IMR-90 (cell line): ENCODE results near the gene GNAT3. TPM values are rescaled to one million over a fixed set of nuclear protein-coding genes. Genes with fewer than 3 reads are reported as not detected.

Experiments
- ATAC-seq: fragments of 200-7000 bp; cut with Tn5 transposase; 2 replicates; pipeline ENCODE4 v1.9.1; 2020; ENCODE audit warnings: low read depth, mild to moderate bottlenecking, moderate library complexity
- BruUV-seq: library from RNA; stranded (reverse); fragments of 400-500 nt; replicated peaks from 2 replicates; lab custom pipeline; 2021; lab: Mats Ljungman, UMichigan
- CTCF ChIA-PET: fragments of 300-600 bp; formaldehyde crosslinking; extraction: SDS; loops from one replicate; lab custom pipeline; 2021; ENCODE audit warnings: antibody characterized with exemption; lab: Yijun Ruan, JAX
- POLR2A ChIA-PET: fragments of 300-600 bp; sonication (Branson Sonifier 250); formaldehyde crosslinking; loops from one replicate; lab custom pipeline; 2022; ENCODE audit warnings: antibody characterized with exemption; ENCODE audit not compliant: unreplicated experiment; lab: Charles Lee
- DNase-seq: peaks from one replicate; pipeline ENCODE4 v3.0.0; 2013
- H2AFZ ChIP-seq: replicated peaks from 2 replicates; pipeline ENCODE3; 2013; ENCODE audit warnings: low read length, mild to moderate bottlenecking; ENCODE audit not compliant: poor library complexity
- H2AK5ac ChIP-seq: 2 replicates; pipeline ENCODE4 v1.6.1; 2013; ENCODE audit warnings: low read depth, low read length, inconsistent platforms
- H2AK9ac ChIP-seq: replicated peaks from 2 replicates; pipeline ENCODE3; 2013; ENCODE audit warnings: mild to moderate bottlenecking, low read depth, low read length, moderate library complexity; ENCODE audit not compliant: poor library complexity
- H2BK120ac ChIP-seq: 2 replicates; pipeline ENCODE4 v1.6.1; 2013; ENCODE audit warnings: low read depth, low read length, inconsistent platforms
- H2BK15ac ChIP-seq: 3 replicates; pipeline ENCODE4 v1.6.1; 2013; ENCODE audit warnings: low read depth, low read length, inconsistent platforms
- H2BK20ac ChIP-seq: 2 replicates; pipeline ENCODE4 v1.6.1; 2013; ENCODE audit warnings: low read depth, mild to moderate bottlenecking, inconsistent platforms, low read length, moderate library complexity
- H2BK5ac ChIP-seq: 2 replicates; pipeline ENCODE4 v1.6.1; 2013; ENCODE audit warnings: mild to moderate bottlenecking, low read depth, low read length, inconsistent platforms; ENCODE audit not compliant: poor library complexity, severe bottlenecking
- H3K14ac ChIP-seq: replicated peaks from 2 replicates; pipeline ENCODE4 v1.6.1; 2013; ENCODE audit warnings: low read depth, low read length, inconsistent platforms
- H3K18ac ChIP-seq: 2 replicates; pipeline ENCODE4 v1.6.1; 2013; ENCODE audit warnings: low read depth, low read length, control low read depth
- H3K23ac ChIP-seq: 2 replicates; pipeline ENCODE4 v1.6.1; 2013; ENCODE audit warnings: low read depth, low read length, inconsistent platforms
- H3K27ac ChIP-seq: 2 replicates; pipeline ENCODE4 v1.5.1; 2013; ENCODE audit warnings: mild to moderate bottlenecking, control low read depth, low read length; ENCODE audit not compliant: insufficient read depth
- H3K27me3 ChIP-seq: 2 replicates; pipeline ENCODE4 v1.6.1; 2013; ENCODE audit warnings: low read length; ENCODE audit not compliant: control insufficient read depth, insufficient read depth
- H3K36me3 ChIP-seq: 2 replicates; pipeline ENCODE4 v1.6.1; 2013; ENCODE audit warnings: low read length, mixed read lengths; ENCODE audit not compliant: control insufficient read depth, insufficient read depth
- H3K4ac ChIP-seq: 2 replicates; pipeline ENCODE4 v1.6.1; 2013; ENCODE audit warnings: low read depth, low read length, inconsistent platforms
- H3K4me1 ChIP-seq: 2 replicates; pipeline ENCODE4 v1.6.1; 2013; ENCODE audit warnings: low read length, mixed read lengths; ENCODE audit not compliant: control insufficient read depth, insufficient read depth
- H3K4me2 ChIP-seq: 2 replicates; pipeline ENCODE4 v1.6.1; 2013; ENCODE audit warnings: low read depth, mild to moderate bottlenecking, control low read depth, low read length, moderate library complexity
- H3K4me3 ChIP-seq: 2 replicates; pipeline ENCODE4 v1.5.1; 2013; ENCODE audit warnings: low read depth, mild to moderate bottlenecking, control low read depth, low read length, moderate library complexity; ENCODE audit not compliant: insufficient read depth
- H3K56ac ChIP-seq: 2 replicates; pipeline ENCODE4 v1.6.1; 2013; ENCODE audit warnings: low read length, inconsistent platforms; ENCODE audit not compliant: insufficient read depth; ENCODE audit errors: extremely low read depth
- H3K79me1 ChIP-seq, 2 experiments: 2 replicates each; pipeline ENCODE4 v1.6.1; 2013; ENCODE audit warnings: low read length in 2 of 2, inconsistent platforms in 1 of 2, low read depth in 1 of 2
- H3K9ac ChIP-seq: 2 replicates; pipeline ENCODE4 v1.6.1; 2013; ENCODE audit warnings: low read depth, low read length, control low read depth
- H3K9me1 ChIP-seq: 2 replicates; pipeline ENCODE4 v1.6.1; 2013; ENCODE audit warnings: low read length, inconsistent platforms; ENCODE audit not compliant: insufficient read depth
- H3K9me3 ChIP-seq: 2 replicates; pipeline ENCODE4 v1.6.1; 2013; ENCODE audit warnings: low read length; ENCODE audit not compliant: control insufficient read depth, insufficient read depth
- H4K20me1 ChIP-seq: 2 replicates; pipeline ENCODE4 v1.6.1; 2013; ENCODE audit warnings: low read length, inconsistent platforms; ENCODE audit not compliant: insufficient read depth
- H4K5ac ChIP-seq: 2 replicates; pipeline ENCODE4 v1.6.1; 2013; ENCODE audit warnings: mild to moderate bottlenecking, low read depth, low read length, control low read depth
- H4K8ac ChIP-seq, 2 experiments: 2 replicates each; pipeline ENCODE4 v1.6.1; 2013; ENCODE audit warnings: low read depth in 2 of 2, low read length in 2 of 2, control low read depth in 1 of 2, inconsistent platforms in 1 of 2
- H4K91ac ChIP-seq: 2 replicates; pipeline ENCODE4 v1.6.1; 2013; ENCODE audit warnings: low read depth, low read length, inconsistent platforms; ENCODE audit not compliant: insufficient read depth
- CEBPB ChIP-seq: IDR thresholded peaks from 2 replicates; pipeline ENCODE4 v1.6.1; 2012; ENCODE audit warnings: low read depth, low read length, improper control_type of control experiment
- SMC3 ChIP-seq: fragments of 150-350 bp; IDR thresholded peaks from 2 replicates; pipeline ENCODE4 v1.6.1; 2016; ENCODE audit warnings: low read depth, mild to moderate bottlenecking, antibody characterized with exemption, low read length, moderate library complexity
- WGBS, 2 experiments: methylation state at CpG; one replicate each; pipeline versions ENCODE4 v1.1.5 to v1.1.7; 2013; ENCODE audit warnings: missing lambda C conversion rate in 2 of 2; ENCODE audit not compliant: insufficient read length in 1 of 2; ENCODE audit errors: extremely low coverage in 2 of 2; 5-methylcytosine and 5-hydroxymethylcytosine counted together
- dilution Hi-C: fragments of 300-500 bp; cut with HindIII; formaldehyde crosslinking; loops from one replicate; pipeline ENCODE4 v1.14.3; 2018; ENCODE audit warnings: low sequenced_read_pairs; ENCODE audit not compliant: unreplicated experiment
- in situ Hi-C: fragments of 300-500 bp; cut with MboI; formaldehyde crosslinking; loops from 3 replicates; pipeline ENCODE4 v1.14.3; 2019; ENCODE audit warnings: low sequenced_read_pairs, inconsistent platforms, mixed read lengths
- intact Hi-C: fragments of 100-400 bp; cut with micrococcal nuclease; formaldehyde crosslinking; loops from 2 replicates; pipeline ENCODE4 v1.10.0; 2022
- polyA plus RNA-seq, 3 experiments: library from polyadenylated mRNA; depleted of rRNA; stranded (reverse); fragments of >200 nt; gene quantifications; 2 replicates each; pipeline ENCODE4 v1.2.3, GENCODE V29; 2012; ENCODE audit warnings: low replicate concordance in 1 of 3
- total RNA-seq: library from RNA; depleted of rRNA; stranded (reverse); fragments of >200 nt; gene quantifications from 2 replicates; pipeline ENCODE4 v1.2.3, GENCODE V29; 2012
- TF ChIP-seq, protein P1 (sequence below): fragments of 150-350 bp; IDR thresholded peaks from 2 replicates; pipeline ENCODE4 v1.6.1; 2016; ENCODE audit warnings: low read depth, mild to moderate bottlenecking, low read length, moderate library complexity, borderline replicate concordance

Gene GNAT3
- total and polyA plus RNA-seq, 2 of the 4 experiments (the other 2 are of a cell fraction), result not detected

DNA sequence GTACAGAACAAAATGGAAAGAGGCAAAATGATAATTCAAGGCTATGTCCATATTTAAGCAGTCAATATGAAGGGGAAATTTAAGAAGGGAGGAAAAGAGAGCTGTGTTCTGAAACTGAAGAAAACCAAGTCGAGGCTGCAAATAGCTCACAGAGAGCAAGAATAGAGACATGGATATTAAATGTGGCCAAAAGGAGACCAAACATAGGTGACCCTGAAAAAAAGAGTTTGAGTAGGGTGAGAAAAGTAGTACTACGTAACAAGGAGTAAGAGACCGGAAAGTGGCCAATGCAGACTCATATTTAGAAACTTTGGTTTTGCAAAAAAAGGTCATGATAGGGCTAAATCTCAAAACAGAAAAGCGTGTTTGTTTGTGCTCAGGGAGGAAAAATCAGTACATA lies 84.6 kb downstream of the GNAT3 start:
- 90% methylated on average over 4 of the region's 4 CpGs; no CpG with 5 or more reads in 1 of the 2 experiments for WGBS, 2 experiments
- H4K91ac ChIP-seq, result no peak overlapping the region
- no peak overlapping the region for H4K8ac ChIP-seq
- no peak overlapping the region for H2BK5ac ChIP-seq
- ATAC-seq, result no peak
- H2BK20ac ChIP-seq, result no peak overlapping the region
- no peaks in the 10 kb centered on the region for H4K20me1 ChIP-seq
- H3K4ac ChIP-seq, result no peak overlapping the region
- CTCF ChIA-PET, result interaction anchor here (1.3 to 2.4 kb wide), 2 partner anchors 18 to 232 kb away, joined by 5 to 9 read pairs; no protein-coding TSS in a partner anchor
- no peak overlapping the region for H2BK15ac ChIP-seq
- dilution Hi-C loops, result no loop called here
- no peaks in the 10 kb centered on the region for H3K9me1 ChIP-seq
- H3K9me3 ChIP-seq, result no peaks in the 10 kb centered on the region
- H3K27me3 ChIP-seq, result no peaks in the 10 kb centered on the region
- H2AK5ac ChIP-seq, result no peak overlapping the region
- H3K79me1 ChIP-seq, result no peaks in the 10 kb centered on the region
- H3K9ac ChIP-seq, result no peak overlapping the region
- intact Hi-C loops, result loop anchor here (5.0 kb wide), 1 partner anchor 1045 kb away; no protein-coding TSS in a partner anchor
- no peak overlapping the region for H3K18ac ChIP-seq
- H3K36me3 ChIP-seq, result no peaks in the 10 kb centered on the region
- no peak overlapping the region for H3K56ac ChIP-seq
- no peak overlapping the region for H2BK120ac ChIP-seq
- no peak overlapping the region for H2AK9ac ChIP-seq
- H3K23ac ChIP-seq, result no peak overlapping the region
- POLR2A ChIA-PET, result no interaction called here
- H3K4me2 ChIP-seq, result no peak overlapping the region
- no peak overlapping the region for H2AFZ ChIP-seq
- peaks cover 3% of the 10 kb centered on the region for H3K4me1 ChIP-seq
- no peak overlapping the region for H3K14ac ChIP-seq
- H3K27ac ChIP-seq, result no peak overlapping the region
- TF ChIP-seq SMC3 (no peak), CEBPB (no peak)
- TF ChIP-seq, protein P1, sequence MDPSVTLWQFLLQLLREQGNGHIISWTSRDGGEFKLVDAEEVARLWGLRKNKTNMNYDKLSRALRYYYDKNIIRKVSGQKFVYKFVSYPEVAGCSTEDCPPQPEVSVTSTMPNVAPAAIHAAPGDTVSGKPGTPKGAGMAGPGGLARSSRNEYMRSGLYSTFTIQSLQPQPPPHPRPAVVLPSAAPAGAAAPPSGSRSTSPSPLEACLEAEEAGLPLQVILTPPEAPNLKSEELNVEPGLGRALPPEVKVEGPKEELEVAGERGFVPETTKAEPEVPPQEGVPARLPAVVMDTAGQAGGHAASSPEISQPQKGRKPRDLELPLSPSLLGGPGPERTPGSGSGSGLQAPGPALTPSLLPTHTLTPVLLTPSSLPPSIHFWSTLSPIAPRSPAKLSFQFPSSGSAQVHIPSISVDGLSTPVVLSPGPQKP, result no peak
- BruUV-seq, result no TSS peak
- H3K4me3 ChIP-seq, result no peak overlapping the region
- no peak overlapping the region for H4K5ac ChIP-seq
- no peak for DNase-seq
- in situ Hi-C loops, result loop anchor here (5.0 to 25.0 kb wide), 2 partner anchors 230 to 1035 kb away; no protein-coding TSS in a partner anchor
